CD4-positive, alpha-beta T cell treated with Interleukin-2 at 100 ng/mL for 4 hours (primary cell): ENCODE data around the gene KRT31.
"Not testable (repeated sequence)": the region's sequence is repeated elsewhere in the genome, so short reads cannot be mapped to it uniquely, and the experiment has no call there.

Experiments
- DNase-seq: peaks from one replicate; pipeline ENCODE4 v3.0.0-alpha.2; 2020; ENCODE audit warnings: low spot score

Gene KRT31

DNA sequence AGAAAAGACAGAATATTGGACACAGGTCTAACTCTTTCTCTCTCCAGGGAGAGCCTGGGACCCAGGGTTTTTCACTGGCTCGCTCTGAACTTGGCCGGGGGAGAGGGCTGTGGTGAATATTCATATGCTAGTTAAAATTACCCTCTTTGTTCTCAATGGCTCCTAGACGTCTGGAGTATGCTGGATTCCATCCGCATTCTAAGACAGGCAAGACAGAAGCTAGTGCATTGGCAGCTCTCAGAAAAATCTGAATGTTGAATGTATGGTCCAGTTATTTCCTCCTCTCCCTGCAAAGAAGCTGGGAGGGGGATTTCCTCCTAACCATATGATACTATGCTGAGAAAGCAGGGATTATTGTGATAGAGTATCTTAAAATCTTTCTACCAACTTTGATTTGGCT, 9.7 kb downstream of the KRT31 start:
- DNase-seq: no peak

DNA sequence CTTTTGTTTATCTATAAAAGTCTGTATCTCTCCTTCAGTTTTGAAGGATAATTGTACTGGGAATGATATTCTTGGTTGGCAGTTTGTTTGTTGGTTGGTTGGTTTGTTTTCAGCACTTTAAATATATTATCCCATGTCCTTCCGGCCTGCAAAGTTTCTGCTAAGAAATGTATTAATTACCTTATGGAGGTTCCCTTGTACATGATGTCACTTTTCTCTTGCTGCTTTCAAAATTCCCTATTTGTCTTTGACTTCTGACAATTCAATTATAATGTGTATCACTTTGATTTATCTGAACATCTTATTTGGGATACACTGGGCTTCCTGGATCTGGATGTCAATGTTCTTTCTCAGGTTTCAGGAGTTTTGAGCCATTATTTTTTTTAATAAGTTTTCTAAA, 11.2 kb downstream of the KRT31 start:
- no peak for DNase-seq

DNA sequence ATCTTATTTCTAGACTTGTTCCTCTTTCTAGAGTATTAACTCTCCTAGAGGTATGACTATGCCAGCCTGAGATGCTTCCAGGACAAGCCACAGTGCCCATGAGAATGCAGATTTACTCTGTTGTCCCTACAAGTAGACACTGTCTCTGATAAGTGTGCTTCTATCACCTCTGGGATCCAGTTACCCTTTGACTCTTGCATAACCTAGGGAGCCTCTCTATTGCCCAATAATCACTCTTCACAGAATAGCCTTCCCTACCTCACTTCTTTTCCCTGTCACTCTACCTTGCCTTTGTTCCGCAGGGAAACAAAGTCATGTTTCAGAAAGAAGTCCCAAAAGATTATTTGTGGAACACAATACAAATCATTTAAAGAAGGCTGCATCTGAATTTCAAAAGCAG, 13.7 kb downstream of the KRT31 start:
- no peak for DNase-seq

DNA sequence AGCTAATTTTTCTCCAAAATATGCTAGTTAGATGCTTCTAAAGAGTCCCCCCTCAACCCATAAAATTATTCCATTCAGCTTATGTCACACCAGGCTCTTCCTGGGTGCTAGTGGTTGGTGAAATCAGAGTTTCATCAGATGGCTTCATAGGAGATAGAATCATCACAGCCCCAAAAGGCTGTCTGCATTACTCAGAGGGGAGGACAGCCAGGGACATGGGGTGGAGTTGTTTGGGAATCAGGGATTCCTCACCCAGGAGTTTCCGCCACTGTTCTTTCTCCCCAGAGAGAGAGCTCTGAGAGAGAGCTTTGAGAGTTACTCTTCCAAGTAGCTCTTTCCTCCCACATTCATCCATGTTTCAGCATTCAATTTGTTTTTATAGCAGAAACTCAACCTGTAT, 15.0 kb downstream of the KRT31 start:
- DNase-seq: no peak

DNA sequence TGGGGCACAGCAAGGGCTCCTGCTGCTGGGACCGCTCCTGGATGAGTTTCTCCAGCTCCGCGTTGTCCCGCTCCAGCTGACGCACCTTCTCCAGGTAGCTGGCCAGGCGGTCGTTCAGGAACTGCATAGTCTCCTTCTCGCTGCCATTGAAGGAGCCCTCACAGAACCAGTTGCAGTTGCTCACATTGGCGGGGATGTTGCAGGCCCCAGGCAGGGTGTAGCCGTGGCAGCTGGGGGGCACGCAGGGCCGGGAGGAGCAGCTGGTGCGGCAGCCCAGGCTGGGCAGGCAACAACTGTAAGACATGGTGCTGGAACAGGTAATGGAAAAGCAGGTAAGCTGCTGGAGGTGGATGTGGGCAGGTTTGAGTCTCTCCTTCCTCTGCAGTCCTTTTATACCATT, 15.5 kb downstream of the KRT31 start, which contains the start of gene KRT34:
Gene KRT34, minus strand, starts transcription at position 364 of the 400 bp plus-strand sequence. Its CDS starts 60 bp downstream, at position 304.
- not testable (repeated sequence) for DNase-seq

DNA sequence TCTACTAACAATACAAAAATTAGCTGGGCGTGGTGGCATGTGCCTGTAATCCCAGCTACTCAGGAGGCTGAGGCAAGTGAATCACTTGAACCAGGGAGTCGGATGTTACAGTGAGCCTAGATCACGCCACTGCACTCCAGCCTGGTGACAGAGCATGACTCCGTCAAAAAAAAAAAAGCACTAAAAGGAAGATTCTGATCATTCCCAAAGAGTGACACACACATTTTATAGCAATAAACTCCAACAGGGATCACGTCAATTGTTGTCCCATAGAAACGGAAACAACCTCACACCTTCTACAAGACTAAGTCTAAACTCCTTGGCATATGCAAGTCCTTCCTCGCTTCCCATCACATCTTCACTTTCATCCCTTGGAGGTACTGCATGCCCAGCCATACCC, 17.3 kb downstream of the KRT31 start:
- DNase-seq: not testable (repeated sequence)

DNA sequence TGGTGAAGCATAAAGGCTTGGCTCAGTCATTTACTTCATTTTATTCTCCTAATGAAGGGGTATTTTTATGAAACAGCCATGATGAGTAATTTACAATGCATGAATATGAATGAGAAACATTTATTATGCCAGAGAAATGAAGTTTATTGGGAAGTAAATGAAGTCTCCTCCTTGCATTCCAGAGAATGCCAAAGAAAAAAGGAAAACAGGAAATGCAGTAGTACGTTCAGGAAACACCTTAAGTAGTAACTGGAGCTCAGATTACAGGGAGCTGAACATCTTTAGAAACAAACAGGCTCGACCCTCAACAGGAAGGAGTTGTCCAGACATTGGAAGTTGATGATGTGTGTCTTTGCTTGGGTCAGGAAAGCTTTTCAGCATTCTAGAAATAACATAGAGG, 19.9 kb downstream of the KRT31 start:
- no peak for DNase-seq

DNA sequence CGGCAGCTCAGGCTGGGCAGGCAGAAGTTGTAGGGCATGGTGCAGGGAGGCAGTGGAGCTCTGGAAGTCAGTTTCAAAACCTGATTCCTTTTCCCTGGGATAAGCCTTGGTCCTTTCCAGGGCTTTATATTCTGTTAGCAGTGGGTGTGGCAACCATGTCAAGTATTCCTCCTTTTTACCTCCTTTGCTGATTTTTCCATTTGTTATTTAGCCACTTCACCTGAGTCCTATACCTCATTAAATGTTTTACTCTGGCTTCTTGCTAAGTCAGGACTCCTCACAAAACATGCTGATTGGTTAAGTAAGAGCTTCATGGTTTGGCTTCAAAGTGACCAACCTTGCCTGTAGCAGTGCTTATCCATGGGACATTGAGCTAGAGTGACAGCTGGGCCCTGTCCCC, 27.7 kb downstream of the KRT31 start, which contains the start of gene KRT33B:
Gene KRT33B, minus strand, starts transcription at position 101 of the 400 bp plus-strand sequence. Its CDS starts 63 bp downstream, at position 38.
- DNase-seq: no peak

DNA sequence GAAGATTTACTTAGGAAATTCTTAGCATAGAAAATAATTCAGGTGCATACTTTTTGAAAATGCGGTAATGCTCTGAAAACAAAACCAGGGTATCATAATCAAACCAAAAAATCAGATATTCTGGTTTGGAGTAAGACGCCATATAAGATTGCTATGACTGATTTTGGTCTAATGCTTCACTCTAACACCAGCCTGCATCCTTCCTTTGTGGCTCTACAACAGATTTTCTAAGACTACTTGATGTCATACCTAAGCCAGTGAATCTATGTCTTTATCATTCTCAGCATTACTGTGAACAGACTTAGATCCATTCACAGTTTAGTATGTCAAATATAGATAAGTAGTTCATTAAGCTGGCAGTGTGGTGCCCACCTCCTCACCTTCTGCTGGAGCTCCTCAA, 28.4 kb downstream of the KRT31 start:
- no peak for DNase-seq

DNA sequence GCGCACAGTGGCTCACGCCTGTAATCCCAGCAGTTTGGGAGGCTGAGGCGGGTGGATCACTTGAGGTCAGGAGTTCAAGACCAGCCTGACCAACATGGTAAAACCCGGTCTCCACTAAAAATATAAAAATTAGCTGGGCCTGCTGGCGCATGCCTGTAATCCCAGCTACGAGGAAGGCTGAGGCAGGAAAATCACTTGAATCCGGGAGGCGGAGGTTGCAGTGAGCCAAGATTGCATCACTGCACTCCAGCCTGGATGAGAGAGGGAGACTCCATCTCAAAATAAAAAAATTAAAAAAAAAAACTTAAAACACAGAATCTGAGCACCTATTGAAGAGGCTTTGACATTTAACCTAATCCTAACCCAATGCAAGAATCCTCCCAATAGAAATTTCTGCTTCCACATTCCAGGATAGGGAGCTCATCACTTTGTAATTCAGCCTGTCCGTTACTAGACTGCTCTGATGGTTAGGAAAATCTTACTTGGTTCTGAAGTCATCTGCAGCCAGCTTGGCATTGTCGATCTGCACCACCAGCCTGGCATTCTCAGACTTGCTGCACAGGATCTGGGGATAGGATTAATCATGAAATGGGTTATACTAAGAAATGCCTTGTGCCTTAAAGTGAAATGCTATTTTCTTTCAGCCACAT, 29.9 kb downstream of the KRT31 start:
- no peak for DNase-seq

DNA sequence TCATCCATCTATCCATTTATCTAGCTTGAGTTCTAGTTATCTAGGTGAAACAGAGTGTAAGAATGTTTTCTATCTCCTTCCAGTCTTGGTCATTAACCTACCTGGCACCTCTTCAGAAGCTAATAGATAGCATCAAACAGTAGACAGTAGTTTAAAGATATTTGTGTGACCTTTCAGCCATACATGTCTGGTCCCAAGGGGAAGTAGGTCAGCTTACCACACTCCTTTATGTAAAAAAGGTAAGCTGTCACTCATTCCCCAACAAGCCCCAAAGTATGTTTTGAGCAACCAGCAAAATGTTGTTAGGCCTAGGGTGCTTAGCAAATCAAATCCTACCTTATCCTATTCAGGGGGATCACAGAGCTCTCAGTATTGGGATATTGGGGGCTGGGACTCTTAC, 31.3 kb downstream of the KRT31 start:
- DNase-seq: no peak

DNA sequence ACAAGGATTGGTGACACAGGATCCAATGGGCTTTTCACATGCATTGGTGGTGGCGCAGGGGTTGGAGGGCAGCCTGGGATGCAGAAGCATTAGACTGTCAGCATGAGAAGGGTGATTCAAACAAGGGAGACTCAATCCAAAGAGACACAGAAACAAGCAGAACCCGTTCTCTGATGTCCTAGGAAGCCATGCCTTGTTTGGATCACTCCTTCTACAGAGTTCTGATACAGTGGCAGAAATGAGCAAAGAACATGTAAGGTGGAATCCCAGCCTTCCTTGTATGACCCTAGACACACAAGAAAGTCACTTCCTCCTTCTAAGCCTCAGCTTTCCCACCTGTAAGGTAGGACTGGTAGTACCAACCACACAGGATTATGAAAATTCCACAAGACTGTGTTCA, 33.5 kb downstream of the KRT31 start:
- DNase-seq: no peak

DNA sequence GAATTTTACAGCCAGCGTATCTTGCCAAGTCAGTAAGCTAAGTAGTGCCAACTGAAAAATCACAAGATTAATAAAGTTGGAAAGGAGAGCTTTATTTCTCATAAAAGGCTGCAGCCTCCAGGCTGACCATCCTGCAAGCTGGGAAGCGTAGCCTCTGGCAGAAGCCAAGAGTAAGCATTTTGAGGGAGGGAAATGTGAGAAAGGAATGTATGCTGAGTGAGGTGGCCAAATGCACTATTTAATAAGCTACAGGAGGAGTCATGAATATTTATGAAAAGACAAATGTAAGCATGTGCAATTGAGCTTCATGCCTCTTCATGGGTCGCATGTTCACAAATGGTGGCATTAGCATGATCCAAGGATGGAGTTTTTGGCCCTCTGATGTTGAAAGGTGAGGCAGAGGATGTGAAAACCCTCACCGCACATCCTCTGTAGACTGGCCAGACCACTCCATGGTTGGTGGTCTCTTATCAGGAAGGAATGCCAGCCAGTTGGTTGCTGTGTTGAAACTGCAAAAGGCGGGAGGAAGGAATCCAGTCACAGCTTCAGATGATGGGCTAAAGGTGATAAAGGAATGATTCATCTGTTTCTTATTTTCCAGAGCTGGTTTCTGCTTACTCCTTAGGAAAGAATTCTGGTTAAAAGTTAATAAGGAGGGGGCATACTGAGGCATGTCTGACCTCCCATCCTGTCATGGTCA, 37.0 kb downstream of the KRT31 start:
- DNase-seq: no peak

DNA sequence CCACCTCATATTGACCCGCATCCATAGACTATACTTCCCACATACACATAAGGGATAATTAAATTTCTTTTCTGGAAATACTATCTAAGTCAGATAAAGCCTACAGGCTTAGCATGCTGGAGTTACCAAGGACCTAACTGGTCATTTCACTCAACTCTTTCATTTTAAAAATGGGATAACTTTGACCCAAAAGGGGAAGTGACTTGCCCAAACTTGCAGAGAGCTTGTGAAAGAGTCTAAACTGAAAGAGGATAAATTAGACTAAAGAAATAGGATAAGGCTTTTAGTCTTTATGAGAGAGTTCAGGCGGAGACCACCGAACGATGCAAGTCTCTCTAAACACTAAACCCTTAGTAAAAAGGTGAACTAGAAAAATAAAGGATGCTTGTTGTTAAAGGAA, 42.9 kb downstream of the KRT31 start:
- DNase-seq: no peak

DNA sequence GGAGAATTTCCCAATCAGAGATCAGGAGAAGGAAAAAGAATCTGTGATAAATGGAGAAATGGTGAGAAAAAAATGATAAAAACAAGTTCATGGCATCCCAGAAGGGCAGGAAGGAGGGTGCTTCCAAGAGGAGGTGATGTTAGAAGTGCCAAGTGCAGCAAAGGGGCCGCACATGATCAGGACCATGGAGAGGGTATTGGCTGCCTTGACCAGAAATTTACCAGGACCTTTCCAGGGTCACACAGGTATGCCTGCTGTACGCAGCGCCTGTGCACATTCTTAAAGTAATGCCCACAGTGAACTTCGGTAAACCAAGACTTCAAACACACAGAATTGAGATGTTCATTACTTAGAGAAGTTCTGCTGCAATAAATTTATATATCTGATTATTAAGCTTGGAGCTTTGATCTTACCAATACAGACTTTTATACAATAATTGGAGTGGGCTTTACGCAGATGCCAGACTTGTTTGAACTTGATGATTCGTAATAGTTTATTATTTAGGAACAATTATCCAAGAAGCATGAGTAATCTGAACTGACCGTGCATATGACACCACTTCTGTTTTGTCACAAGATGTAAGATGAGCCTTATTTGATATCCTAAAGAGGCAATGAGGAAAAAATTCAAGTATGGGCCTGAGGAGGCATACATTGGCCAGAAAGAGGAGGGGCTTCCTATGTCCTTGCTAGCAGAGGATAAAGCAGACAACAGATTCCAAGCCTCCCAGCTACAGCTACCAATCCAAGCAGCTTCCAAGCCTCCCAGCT, 44.6 kb downstream of the KRT31 start:
- no peak for DNase-seq

DNA sequence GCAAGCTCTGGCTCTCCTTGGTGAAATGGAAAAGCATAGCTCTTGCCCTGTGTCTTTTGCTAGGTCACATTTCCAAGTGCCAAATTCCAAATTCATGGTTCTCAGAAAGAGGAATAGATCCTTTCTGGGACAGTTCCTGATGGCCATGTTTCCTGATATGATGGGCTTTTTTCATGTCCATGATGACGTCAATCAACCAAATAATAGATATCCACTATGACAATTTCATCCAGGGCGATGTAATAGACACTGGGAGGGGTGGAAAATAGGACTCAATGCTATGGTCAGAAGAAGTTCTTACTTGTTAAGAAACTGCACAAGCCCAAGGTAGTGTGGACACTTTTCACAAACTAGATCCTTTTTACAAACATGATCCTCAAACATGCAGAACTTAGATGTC, 46.2 kb downstream of the KRT31 start:
- no peak for DNase-seq

DNA sequence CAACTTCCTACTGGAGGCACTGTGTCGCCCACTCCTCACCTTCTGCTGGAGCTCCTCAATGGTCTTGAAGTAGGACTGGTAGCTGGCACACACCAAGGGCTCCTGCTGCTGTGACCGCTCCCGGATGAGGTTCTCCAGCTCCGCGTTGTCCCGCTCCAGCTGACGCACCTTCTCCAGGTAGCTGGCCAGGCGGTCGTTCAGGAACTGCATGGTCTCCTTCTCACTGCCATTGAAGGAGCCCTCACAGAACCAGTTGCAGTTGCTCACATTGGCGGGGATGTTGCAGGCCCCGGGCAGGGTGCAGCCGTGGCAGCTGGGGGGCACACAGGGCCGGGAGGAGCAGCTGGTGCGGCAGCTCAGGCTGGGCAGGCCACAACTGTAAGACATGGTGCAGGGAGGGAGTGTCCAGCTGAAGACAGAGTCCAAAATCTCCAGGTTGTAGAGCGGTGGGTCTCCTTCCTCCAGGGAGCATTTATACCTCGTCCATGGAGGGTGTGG, 47.0 kb downstream of the KRT31 start, which contains the start of gene KRT33A:
Gene KRT33A, minus strand, starts transcription at position 448 of the 498 bp plus-strand sequence. Its CDS starts 61 bp downstream, at position 387.
- DNase-seq: not testable (repeated sequence)

DNA sequence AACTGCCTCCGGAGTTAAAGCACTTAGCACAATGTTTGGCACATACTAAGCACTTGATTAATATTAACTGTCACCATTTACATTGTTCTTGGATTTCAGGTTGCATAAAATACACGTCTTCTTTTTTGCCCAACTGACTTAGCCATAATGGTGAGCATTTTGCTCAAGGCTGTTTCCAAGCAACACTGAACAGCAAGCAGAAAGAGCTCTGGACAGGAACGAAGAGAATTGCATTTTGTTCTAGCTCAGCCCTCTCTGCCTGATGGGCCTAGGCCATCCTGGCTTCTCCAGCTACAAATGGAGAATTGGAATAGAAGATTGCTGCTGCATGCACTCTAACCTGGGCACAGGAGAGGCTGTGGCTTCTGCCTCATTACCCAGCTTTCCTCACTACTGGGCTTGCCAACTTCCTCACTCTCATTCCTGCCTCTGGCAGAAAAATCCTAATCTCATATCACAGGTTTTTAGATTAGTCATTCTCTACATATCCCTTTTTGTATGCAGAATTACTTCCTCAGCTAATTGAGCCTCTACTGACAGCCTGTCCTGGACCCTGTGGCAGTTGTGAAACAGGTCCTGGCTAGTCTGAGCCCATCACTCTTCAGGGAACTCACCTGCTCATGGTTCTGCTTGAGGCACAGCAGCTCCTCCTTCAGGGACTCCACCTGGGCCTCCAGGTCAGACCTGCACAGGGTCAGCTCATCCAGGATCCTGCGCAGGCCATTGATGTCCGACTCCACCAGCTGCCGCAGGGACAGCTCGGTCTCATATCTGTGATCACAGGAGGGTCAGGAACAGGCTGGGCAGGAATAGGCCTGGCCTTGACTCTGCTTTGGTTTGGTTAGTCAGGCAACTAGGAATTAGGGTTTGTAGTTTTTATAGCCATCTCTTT, 49.3 kb downstream of the KRT31 start:
- no peak for DNase-seq

DNA sequence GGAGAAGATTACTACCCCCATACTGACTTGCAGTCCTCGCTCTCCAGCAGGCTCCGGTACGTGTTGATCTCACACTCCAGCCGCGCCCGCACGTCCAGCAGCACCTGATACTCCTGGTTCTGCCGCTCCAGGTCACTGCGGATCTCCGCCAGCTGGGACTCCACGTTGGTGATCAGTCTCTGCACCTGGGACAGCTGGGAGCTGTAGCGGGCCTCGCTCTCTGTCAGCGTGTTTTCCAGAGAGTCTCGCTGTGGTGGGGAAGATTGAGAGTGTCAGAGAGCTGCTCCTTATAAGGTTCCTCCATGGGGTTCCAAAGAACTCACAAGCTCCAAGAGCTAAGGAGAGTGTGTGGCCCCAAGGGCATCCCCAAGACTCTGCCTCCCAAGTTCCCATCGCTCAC, 51.0 kb downstream of the KRT31 start:
- DNase-seq: not testable (repeated sequence)

DNA sequence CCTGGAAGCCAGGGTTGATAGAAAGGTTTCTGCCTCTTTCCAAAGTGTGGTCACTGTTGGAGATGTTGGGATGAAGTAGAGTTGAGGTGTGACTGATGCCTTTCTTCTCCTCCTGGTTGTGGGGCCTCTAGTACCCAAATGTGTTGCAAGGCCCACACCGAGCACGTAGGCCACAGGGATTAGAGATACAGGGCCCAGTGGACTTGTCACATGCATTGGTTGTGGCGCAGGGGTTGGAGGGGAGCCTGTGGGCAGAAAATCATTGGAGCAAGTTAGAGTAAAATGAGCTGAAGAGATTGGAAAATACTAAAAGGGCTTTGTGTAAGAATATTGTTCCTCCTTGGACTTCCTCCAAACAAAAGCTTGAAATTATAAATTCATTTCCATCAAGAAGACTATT, 51.4 kb downstream of the KRT31 start:
- DNase-seq: no peak
